ENCODE data around the gene COG7.
"Not testable (repeated sequence)": the region's sequence is repeated elsewhere in the genome, so short reads cannot be mapped to it uniquely, and the experiment has no call there.

COG7 gene

DNA sequence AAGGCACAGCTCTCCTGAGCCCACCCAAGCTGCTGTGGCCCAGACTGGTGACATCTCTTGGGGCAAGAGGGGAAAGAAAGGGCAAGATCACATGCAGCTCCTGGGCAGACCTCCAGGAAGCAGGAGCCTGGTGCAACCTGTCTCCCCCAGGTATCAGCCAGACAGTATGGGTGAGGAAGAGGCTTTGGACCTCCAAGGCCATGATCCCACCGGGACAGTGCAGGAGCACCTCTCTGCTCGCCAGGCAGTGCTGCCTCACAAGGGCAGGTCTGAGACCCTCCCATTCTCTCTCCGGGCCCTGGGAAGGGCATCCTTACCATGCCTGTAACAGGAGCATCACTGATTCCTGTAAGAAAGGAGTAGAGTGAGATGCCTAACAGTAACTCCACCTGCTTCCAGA is 25.6 kb upstream of the COG7 start:
- H3K4me3 ChIP-seq (ENCODE audit: low read length) = no peak overlapping the region
- no peak for TF ChIP-seq CTCF (conservative IDR thresholded peaks at IDR 0.05; ENCODE audit: low read depth, low read length)
- no peak for DNase-seq (ENCODE audit: low read depth)

GRCh38 chr16:23476289-23476688 is 23.3 kb upstream of the COG7 start:
- H3K4me3 ChIP-seq (ENCODE audit: low read length) = no peak overlapping the region
- DNase-seq (ENCODE audit: low read depth) = no peak
- TF ChIP-seq CTCF (conservative IDR thresholded peaks at IDR 0.05; ENCODE audit: low read depth, low read length) = no peak

DNA sequence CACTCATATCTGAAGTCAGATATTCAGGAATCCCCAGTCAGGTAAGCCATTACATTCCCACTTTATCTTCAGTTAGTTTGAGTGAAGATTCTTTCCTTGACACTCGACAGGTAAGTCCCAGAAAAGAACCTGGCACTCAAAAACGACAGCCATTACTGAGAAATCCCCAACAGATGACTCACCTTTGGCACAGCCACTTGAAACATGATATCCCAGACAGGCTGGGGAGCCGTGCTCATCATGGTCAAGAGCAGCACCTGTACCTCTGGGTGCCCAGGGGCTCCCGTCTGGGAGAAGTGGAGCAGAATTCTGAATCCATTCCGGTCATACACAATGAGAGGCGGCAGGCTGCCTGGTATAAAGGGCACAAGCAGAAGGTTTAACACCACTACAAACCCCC is 16.8 kb upstream of the COG7 start:
- TF ChIP-seq CTCF (conservative IDR thresholded peaks at IDR 0.05; ENCODE audit: low read depth, low read length) = no peak
- H3K4me3 ChIP-seq (ENCODE audit: low read length) = no peak overlapping the region
- no peak for DNase-seq (ENCODE audit: low read depth)

DNA sequence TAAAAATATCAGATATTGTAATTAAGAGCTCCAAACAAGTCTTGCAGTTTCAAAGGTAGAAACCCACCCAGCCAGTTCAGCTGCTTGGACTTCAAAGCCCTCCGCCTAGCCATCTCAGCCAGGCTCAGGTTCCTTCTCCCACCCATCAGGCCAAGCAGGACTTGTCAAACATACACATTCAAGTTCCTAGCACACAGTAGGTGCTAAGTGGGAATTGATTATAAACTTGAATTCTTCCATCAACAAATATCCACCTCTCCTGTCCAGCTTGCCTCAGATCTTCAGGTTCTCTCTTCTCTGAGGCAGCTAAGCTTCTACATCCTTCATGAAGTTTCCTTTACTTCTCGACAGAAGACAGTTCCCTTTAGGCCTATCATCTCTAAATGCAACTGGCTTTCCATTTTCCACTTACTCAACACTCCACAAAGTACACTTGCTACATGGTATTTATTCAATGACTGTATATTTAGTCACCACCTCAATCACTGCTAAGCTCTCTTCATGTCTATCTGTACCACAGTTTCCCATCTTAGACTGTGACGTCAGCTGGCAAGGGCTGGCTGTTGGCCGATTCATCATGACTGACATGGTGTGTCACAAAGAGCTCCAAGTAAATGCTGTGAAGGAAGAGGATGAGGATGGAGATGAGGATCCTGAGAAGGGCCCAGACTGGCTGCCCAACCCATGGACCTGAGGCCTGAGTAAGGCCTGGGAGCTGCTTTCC is 13.3 kb upstream of the COG7 start:
- DNase-seq (ENCODE audit: low read depth) = no peak
- TF ChIP-seq CTCF (conservative IDR thresholded peaks at IDR 0.05; ENCODE audit: low read depth, low read length) = no peak
- no peak overlapping the region for H3K4me3 ChIP-seq (ENCODE audit: low read length)

DNA sequence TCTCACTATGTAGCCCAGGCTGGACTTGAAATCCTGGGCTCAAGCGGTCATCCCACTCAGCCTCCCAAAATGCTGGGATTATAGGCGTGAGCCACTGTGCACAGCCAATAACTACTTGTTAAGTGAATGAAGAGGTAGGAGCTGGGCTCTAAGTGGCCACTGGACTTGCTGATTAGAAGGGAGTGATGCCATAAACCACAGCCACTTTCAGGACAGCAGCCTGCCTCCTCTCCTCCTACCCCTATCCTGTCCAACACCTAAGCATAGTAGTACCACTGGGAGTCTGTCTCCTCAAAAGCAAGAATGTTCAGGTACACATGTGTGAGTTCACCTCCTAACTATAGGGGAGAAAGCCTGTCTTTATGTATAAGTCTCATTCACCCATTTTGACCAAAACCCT is 12.2 kb upstream of the COG7 start:
- H3K4me3 ChIP-seq (ENCODE audit: low read length) = no peak overlapping the region
- no peak for TF ChIP-seq CTCF (conservative IDR thresholded peaks at IDR 0.05; ENCODE audit: low read depth, low read length)
- no peak for DNase-seq (ENCODE audit: low read depth)

- no peak for DNase-seq (ENCODE audit: low read depth)
- H3K4me3 ChIP-seq (ENCODE audit: low read length) = no peak overlapping the region
- no peak for TF ChIP-seq CTCF (conservative IDR thresholded peaks at IDR 0.05; ENCODE audit: low read depth, low read length)
Measured at GRCh38 chr16:23464196-23464595, 11.2 kb upstream of the COG7 start.

- H3K4me3 ChIP-seq (ENCODE audit: low read length); DNase-seq (ENCODE audit: low read depth): not testable (repeated sequence)
Measured at GRCh38 chr16:23462994-23463393, 10.0 kb upstream of the COG7 start.

Data from retinal pigment epithelial cell (primary cell).